Duodenal mucosa (tissue), 2 donors: ENCODE results near the gene MGAT4A.
"Not testable (repeated sequence)": the region's sequence is repeated elsewhere in the genome, so short reads cannot be mapped to it uniquely, and the experiment has no call there.

Experiments used
- H3K27ac ChIP-seq: one replicate; pipeline ENCODE4 v1.7.0; 2013; ENCODE audit warnings: low read depth, low read length
- H3K27me3 ChIP-seq, 2 donors: one replicate each; pipeline ENCODE4 v1.7.0; 2013; ENCODE audit warnings: low read length in 2 of 2, control low read depth in 1 of 2; ENCODE audit not compliant: insufficient read depth in 2 of 2, control insufficient read depth in 1 of 2
- H3K36me3 ChIP-seq, 2 donors: one replicate each; pipeline ENCODE4 v1.7.0; 2013; ENCODE audit warnings: low read length in 2 of 2, control low read depth in 1 of 2; ENCODE audit not compliant: insufficient read depth in 2 of 2, control insufficient read depth in 1 of 2
- H3K4me1 ChIP-seq, 2 donors: one replicate each; pipeline ENCODE4 v1.7.0; 2013; ENCODE audit warnings: low read length in 2 of 2, control low read depth in 1 of 2; ENCODE audit not compliant: insufficient read depth in 2 of 2, control insufficient read depth in 1 of 2
- H3K4me3 ChIP-seq, 2 donors: one replicate each; pipeline ENCODE4 v1.7.0; 2013; ENCODE audit warnings: low read length in 2 of 2, low read depth in 1 of 2
- H3K9ac ChIP-seq, 2 donors: one replicate each; pipeline ENCODE4 v1.7.0; 2013; ENCODE audit warnings: low read length in 2 of 2, low read depth in 1 of 2
- H3K9me3 ChIP-seq, 2 donors: one replicate each; pipeline ENCODE4 v1.7.0; 2013; ENCODE audit warnings: low read length in 2 of 2, control low read depth in 1 of 2; ENCODE audit not compliant: control insufficient read depth in 1 of 2

Gene MGAT4A

GRCh38 chr2:98601532-98602132 is 129.3 kb downstream of the MGAT4A start:
- Histone ChIP-seq H3K27ac (no peak overlapping the region), H3K9me3 (no peaks in the 10 kb centered on the region), H3K4me3 (no peak overlapping the region), H3K36me3 (peaks cover 8 to 47% of the 10 kb centered on the region in 2 donors), H3K27me3 (no peaks in the 10 kb centered on the region), H3K9ac (no peak overlapping the region), H3K4me1 (peaks cover 4 to 5% of the 10 kb centered on the region in 2 donors)

GRCh38 chr2:98598781-98599428 is 132.0 kb downstream of the MGAT4A start:
- Histone ChIP-seq H3K27me3 (no peaks in the 10 kb centered on the region), H3K27ac (no peak overlapping the region), H3K9ac (no peak overlapping the region), H3K36me3 (peaks cover 8 to 47% of the 10 kb centered on the region in 2 donors), H3K4me3 (no peak overlapping the region), H3K9me3 (no peaks in the 10 kb centered on the region), H3K4me1 (no peaks in the 10 kb centered on the region)

- H3K27ac ChIP-seq, H3K4me3 ChIP-seq, H3K27me3 ChIP-seq, H3K9me3 ChIP-seq, H3K4me1 ChIP-seq, H3K9ac ChIP-seq: not testable (repeated sequence)
- H3K36me3 ChIP-seq, result peaks cover 0 to 38% of the 10 kb centered on the region in 2 donors
Measured at GRCh38 chr2:98594665-98595064, 136.3 kb downstream of the MGAT4A start.

- Histone ChIP-seq H3K9ac (no peak overlapping the region), H3K27ac (no peak overlapping the region), H3K4me3 (no peak overlapping the region), H3K9me3 (no peaks in the 10 kb centered on the region), H3K27me3 (no peaks in the 10 kb centered on the region), H3K4me1 (no peaks in the 10 kb centered on the region), H3K36me3 (peaks cover 0 to 23% of the 10 kb centered on the region in 2 donors)
Measured at GRCh38 chr2:98592565-98592964, 138.4 kb downstream of the MGAT4A start.

GRCh38 chr2:98589489-98589888 is 141.4 kb downstream of the MGAT4A start:
- Histone ChIP-seq H3K36me3 (peaks cover 2 to 22% of the 10 kb centered on the region in 2 donors), H3K9ac (no peak overlapping the region), H3K9me3 (no peaks in the 10 kb centered on the region), H3K27me3 (no peaks in the 10 kb centered on the region), H3K4me1 (peaks cover 0 to 3% of the 10 kb centered on the region in 2 donors), H3K27ac (no peak overlapping the region), H3K4me3 (no peak overlapping the region)

GRCh38 chr2:98588880-98589431 is 142.0 kb downstream of the MGAT4A start:
- Histone ChIP-seq H3K27me3 (no peaks in the 10 kb centered on the region), H3K27ac (no peak overlapping the region), H3K9ac (no peak overlapping the region), H3K4me3 (no peak overlapping the region), H3K4me1 (peaks cover 5 to 9% of the 10 kb centered on the region in 2 donors), H3K9me3 (no peaks in the 10 kb centered on the region), H3K36me3 (peaks cover 3 to 26% of the 10 kb centered on the region in 2 donors)

- no peak overlapping the region for H3K9ac ChIP-seq
- H3K36me3 ChIP-seq, result peaks cover 3 to 40% of the 10 kb centered on the region in 2 donors
- peaks cover 8 to 12% of the 10 kb centered on the region in 2 donors for H3K4me1 ChIP-seq
Measured at GRCh38 chr2:98586551-98587140, 144.3 kb downstream of the MGAT4A start.

GRCh38 chr2:98585386-98585785 is 145.5 kb downstream of the MGAT4A start:
- no peak overlapping the region for H3K27ac ChIP-seq
- no peaks in the 10 kb centered on the region for H3K27me3 ChIP-seq
- peaks cover 6 to 32% of the 10 kb centered on the region in 2 donors for H3K36me3 ChIP-seq
- no peak overlapping the region for H3K4me3 ChIP-seq
- H3K9me3 ChIP-seq, result no peaks in the 10 kb centered on the region
- H3K9ac ChIP-seq, result no peak overlapping the region
- peaks cover 8 to 12% of the 10 kb centered on the region in 2 donors for H3K4me1 ChIP-seq

More at GRCh38 chr2:98586551-98587140, 144.3 kb downstream of the MGAT4A start:
- H3K27me3 ChIP-seq, result no peaks in the 10 kb centered on the region
- H3K27ac ChIP-seq, result no peak overlapping the region
- H3K4me3 ChIP-seq, result no peak overlapping the region
- H3K9me3 ChIP-seq, result no peaks in the 10 kb centered on the region

GRCh38 chr2:98583816-98584618 is 146.9 kb downstream of the MGAT4A start:
- H3K4me3 ChIP-seq, result no peak overlapping the region
- H3K27ac ChIP-seq, result no peak overlapping the region

More at GRCh38 chr2:98583816-98584618, 146.9 kb downstream of the MGAT4A start:
- peaks cover 8 to 12% of the 10 kb centered on the region in 2 donors for H3K4me1 ChIP-seq
- no peak overlapping the region for H3K9ac ChIP-seq
- peaks cover 6 to 32% of the 10 kb centered on the region in 2 donors for H3K36me3 ChIP-seq
- no peaks in the 10 kb centered on the region for H3K27me3 ChIP-seq
- H3K9me3 ChIP-seq, result no peaks in the 10 kb centered on the region
